ENCODE results near the gene TP63.

GRCh38 chr3:189685291-189685690 lies 54.1 kb downstream of the TP63 start:
- TF ChIP-seq CTCF (conservative IDR thresholded peaks at IDR 0.05; ENCODE audit: low read depth, low read length) (no peak), EZH2 (IDR thresholded peaks at IDR 0.05; ENCODE audit: borderline replicate concordance, low read depth, low read length, poor library complexity, severe bottlenecking) (no peak)
